ENCODE data around the gene MYO1D.
A peak's percentile ranks its signal among the peaks of the same experiment; 100 is the strongest.
"Not testable (repeated sequence)": the region's sequence is repeated elsewhere in the genome, so short reads cannot be mapped to it uniquely, and the experiment has no call there.

MYO1D gene

GRCh38 chr17:32774695-32775084 lies 102.2 kb downstream of the MYO1D start:
- DNase-seq (ENCODE audit: low spot score): no peak

DNA sequence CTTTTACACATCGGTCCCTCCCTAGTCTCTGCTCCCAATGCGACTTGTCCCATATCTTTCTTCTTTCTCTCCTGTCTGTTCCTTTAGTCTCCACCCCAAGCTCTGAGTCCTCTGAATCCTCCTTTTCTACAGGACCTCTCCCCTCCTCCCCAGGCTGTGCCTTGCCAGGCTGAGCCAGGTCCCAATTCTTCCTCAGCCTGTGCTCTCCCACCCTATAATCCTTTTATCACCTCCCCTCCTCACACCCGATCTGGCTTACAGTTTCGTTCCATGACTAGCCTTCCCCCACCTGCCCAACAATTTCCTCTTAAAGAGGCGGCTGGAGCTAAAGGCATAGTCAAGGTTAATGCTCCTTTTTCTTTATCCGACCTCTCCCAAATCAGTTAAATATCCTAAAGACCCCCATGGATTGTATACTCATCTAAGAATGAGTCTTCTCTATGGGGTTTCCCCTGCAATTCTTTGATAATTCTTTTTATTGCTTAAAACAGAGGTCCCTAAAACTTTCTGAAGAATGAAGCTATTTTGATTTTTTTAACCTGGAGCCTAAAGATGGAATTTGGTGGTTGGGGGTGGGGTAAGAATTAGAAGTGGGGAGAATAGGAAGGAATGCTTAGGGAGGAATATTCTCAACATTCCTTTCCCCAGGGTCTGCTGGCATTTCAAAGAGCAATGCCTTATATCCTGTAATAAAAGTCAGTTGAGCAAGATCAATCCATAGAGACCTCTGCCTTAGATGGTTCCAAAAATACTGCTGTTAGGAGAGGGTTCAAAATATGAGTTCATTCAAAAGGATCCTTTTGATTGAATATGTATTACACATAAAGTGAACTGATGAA lies 102.8 kb downstream of the MYO1D start:
- no peak for DNase-seq (ENCODE audit: low spot score)

DNA sequence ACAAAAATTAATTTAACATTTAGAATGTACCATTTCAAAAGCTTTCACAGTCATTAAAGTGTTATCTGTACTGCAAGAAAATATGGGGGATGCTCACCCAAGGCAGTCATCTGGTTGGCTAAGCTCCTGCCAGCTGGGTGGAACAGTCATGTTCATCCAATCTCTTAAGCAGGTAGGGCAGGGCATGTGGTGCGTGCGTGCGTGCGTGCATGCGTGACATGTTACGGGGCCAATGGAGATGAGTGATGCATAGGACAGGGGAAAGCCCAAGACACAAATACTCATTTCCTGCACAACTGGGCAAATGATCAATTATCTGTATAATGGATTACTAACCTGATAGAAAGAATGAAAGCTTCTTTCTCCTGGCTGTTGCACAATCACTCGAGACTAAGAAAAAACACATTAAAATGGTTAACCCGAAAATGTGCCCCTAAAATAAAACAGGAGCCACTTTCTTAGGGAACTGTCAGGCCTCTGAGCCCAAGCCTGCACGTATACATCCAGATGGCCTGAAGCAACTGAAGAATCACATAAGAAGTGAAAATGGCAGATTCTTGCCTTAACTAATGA lies 104.4 kb downstream of the MYO1D start:
- no peak for DNase-seq (ENCODE audit: low spot score)

DNA sequence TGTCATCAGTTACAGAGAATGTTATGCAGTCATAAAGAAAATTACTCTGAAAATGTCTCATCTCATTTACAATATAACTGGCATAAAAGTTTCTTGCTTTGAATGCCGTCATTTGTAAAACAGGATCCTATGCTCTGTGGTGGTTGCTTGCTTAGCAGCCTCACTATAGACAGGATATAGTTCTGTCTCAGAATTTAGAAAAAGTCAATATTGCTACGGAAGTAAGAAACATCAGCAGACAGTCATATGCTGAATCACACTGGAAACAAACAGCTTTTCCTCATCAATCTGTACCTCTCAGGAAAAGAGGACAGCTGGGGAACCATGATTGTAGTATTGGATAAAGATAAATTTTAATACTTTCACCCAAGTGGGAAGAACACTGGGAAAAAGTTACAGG lies 105.5 kb downstream of the MYO1D start:
- DNase-seq (ENCODE audit: low spot score): no peak

GRCh38 chr17:32769846-32770245 lies 107.1 kb downstream of the MYO1D start:
- DNase-seq (ENCODE audit: low spot score): no peak

GRCh38 chr17:32763855-32764439 lies 113.0 kb downstream of the MYO1D start:
- DNase-seq (ENCODE audit: low spot score): no peak

- DNase-seq (ENCODE audit: low spot score): no peak
Measured at GRCh38 chr17:32759476-32759875, 117.4 kb downstream of the MYO1D start.

DNA sequence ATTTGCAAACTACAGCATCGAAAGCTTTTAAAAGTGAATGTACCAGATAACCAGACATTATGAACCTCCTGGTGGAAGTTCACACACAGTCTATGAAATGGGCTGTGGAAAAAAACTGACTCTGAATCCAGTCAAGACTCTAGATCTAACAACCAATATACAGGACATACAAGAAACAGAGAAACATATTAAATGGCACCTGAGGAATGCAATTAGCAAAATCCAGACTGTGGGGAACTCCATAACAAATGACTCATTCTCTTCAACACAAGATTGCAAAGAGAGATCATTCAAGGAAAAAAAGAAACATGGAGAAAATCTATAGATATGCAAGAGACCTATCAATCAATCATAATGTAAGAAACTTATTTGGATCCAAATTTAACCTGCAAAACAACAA lies 119.0 kb downstream of the MYO1D start:
- no peak for DNase-seq (ENCODE audit: low spot score)

DNA sequence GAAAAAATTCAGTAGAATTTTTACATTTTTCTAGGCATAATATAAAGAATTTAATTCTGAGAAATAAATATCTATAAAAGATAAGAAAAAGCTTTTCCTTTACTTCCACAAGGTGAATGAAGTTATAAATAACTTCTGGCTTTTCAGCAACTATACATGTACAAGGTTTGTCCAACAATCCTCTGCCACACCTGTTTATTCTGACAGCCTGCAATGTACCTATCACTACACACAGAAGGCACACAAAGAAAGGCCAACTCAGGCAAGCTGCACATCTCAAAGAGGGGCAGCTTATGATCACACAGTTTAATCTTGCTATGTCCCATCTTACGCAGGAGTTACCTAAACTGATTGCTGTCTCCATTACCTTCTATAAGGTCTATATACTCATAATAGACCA lies 120.2 kb downstream of the MYO1D start:
- no peak for DNase-seq (ENCODE audit: low spot score)

GRCh38 chr17:32755045-32755805 lies 121.7 kb downstream of the MYO1D start:
- peak; percentile 1 for DNase-seq (ENCODE audit: low spot score)

- DNase-seq (ENCODE audit: low spot score): no peak
Measured at GRCh38 chr17:32752934-32753333, 124.0 kb downstream of the MYO1D start.

- DNase-seq (ENCODE audit: low spot score): no peak
Measured at GRCh38 chr17:32747856-32748255, 129.1 kb downstream of the MYO1D start.

DNA sequence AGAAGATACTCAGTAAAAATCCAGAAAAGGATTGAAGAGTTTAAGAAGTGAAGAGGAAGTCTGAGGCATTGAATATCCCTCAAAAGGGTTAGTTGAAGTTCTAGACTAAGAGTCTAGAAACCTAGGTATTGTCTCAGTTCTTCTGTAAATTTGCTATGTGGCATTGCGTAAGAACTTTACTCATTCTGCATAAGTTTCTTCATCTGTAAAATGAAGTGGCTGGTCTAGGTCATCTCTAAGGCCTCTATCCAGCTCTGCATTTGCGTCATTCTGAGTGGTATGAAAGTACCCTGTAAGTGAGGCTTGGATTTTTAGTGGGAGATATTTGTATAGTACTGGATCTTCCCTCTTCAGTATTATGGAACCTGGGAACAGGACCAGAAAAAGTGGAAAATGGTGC lies 130.2 kb downstream of the MYO1D start:
- no peak for DNase-seq (ENCODE audit: low spot score)

GRCh38 chr17:32746280-32746679 lies 130.6 kb downstream of the MYO1D start:
- DNase-seq (ENCODE audit: low spot score): no peak

DNA sequence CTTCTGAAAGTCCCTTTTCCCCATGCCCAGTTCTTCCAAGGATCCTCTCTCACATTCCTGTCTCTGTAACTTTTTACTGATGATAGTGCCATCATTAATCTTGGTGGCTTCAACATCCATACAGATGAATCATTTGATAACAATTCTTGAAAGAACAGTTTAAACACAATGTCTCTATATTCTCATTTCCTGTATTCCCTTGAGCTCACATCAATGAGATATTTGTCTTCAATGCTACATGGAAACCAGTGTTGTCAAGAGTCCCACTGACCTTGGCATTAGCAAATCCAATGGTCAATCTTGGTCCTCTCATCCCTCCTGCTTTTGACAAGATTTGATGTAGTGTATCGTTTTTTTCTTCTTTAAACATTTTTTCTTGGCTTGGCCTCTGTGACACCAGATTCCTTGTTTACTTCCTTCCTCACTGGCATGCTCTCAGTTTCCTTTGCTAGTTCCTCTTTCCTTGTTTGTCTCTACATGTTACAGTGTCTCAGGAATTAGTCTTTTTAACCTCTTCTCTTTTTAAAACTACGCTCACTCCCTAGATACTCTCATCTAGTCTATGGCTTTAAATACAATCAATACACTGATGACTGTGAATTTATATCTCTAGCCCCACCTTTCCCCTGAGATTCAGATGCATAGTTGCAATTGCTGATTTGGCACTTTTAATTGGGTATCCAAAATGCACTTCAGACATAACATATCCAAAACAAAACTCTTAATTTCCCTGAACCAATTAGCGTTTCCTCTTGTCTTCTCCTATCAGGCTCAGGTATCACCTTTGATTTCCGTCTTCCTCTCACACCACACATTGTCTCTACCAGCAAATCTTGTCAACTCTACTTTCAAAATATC lies 134.0 kb downstream of the MYO1D start:
- no peak for DNase-seq (ENCODE audit: low spot score)

- no peak for DNase-seq (ENCODE audit: low spot score)
Measured at GRCh38 chr17:32741381-32741780, 135.5 kb downstream of the MYO1D start.

- no peak for DNase-seq (ENCODE audit: low spot score)
Measured at GRCh38 chr17:32739722-32740121, 137.2 kb downstream of the MYO1D start.

DNA sequence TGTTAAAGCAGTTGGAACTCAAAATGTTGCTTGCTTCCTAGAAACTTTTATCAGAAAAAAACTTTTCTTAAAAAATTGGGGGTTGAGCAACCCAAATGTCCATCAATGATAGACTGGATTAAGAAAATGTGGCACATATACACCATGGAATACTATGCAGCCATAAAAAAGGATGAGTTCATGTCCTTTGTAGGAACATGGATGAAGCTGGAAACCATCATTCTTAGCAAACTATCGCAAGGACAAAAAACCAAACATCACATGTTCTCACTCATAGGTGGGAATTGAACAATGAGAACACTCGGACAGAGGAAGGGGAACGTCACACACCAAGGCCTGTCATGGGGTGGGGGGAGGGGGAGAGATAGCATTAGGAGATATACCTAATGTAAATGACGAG lies 137.8 kb downstream of the MYO1D start:
- not testable (repeated sequence) for DNase-seq (ENCODE audit: low spot score)

GRCh38 chr17:32733401-32733800 lies 143.5 kb downstream of the MYO1D start:
- no peak for DNase-seq (ENCODE audit: low spot score)

DNA sequence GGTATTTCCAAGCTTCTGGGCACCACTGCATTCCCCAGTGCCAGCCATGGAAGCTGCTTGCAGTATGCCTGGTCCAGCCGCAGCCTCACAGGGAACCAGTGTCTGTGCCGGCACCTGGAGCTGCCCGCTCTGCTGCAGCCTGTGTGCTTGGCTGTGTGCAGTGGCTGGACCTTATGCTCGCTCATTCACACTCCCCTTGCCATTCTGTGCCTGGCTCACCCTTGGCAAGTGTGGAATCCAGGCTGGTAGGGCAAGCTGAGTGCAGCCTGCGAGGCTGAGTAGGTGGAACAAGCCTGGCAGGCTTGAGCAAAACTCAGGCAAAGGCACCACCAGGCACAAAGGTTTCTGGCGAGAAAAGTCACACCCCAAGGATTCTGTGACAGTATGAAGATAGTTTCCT lies 144.0 kb downstream of the MYO1D start:
- no peak for DNase-seq (ENCODE audit: low spot score)

DNA sequence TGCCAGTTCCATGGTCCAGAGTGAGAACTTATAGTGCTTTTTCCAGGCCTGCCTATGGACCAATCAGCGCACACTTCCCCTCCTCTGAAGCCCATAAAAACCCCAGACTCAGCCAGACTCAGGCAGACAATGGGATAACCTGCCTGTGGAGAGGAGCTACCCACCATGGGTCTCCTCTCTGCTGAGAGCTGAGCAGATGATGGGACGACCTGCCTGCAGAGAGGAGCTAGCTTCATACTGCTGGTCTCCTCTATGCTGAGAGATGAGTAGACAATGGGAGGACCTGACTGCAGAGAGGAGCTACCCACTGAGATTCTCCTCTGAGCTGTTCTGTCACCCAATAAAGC lies 144.7 kb downstream of the MYO1D start:
- no peak for DNase-seq (ENCODE audit: low spot score)
